Thyroid gland (tissue), 4 donors: ENCODE data around the gene TAF3.

Experiments
- POLR2A ChIP-seq, 2 donors: fragments of 450-650 bp; IDR thresholded peaks; one replicate each; pipeline ENCODE4 v1.6.1; 2017; ENCODE audit warnings: antibody characterized with exemption in 2 of 2, mild to moderate bottlenecking in 2 of 2, moderate library complexity in 1 of 2
- TF ChIP-seq, protein P1 (sequence below), 6 experiments: fragments of 200-600 bp in 3 of 6; fragments of 450-650 bp in 3 of 6; sonication (generic) in 3 of 6; IDR thresholded peaks; one replicate each; pipeline ENCODE4 v1.5.1; 2016 to 2019; ENCODE audit warnings: antibody characterized with exemption in 6 of 6, mild to moderate bottlenecking in 2 of 6, inconsistent platforms in 1 of 6, moderate library complexity in 1 of 6

DNA sequence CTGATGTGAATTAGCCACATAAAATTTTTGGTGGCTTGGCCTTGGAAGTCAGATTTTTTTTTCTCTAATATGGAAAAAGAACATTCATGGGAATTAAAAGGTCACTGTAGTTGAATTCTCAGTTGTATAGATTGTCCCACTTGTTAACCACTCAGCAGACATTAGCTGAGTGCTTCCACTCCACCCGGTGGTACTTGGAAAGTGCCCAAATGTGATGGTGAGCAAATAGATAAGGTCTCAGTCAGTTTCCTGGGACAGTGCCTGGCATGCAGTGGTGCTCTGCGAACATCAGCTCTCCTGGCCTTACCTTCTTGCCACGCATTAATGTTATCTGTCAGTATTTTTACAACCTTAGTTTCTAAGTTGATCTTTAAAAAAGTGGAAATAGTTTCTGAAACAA is 28.9 kb upstream of the TAF3 start:
- TF ChIP-seq, protein P1, sequence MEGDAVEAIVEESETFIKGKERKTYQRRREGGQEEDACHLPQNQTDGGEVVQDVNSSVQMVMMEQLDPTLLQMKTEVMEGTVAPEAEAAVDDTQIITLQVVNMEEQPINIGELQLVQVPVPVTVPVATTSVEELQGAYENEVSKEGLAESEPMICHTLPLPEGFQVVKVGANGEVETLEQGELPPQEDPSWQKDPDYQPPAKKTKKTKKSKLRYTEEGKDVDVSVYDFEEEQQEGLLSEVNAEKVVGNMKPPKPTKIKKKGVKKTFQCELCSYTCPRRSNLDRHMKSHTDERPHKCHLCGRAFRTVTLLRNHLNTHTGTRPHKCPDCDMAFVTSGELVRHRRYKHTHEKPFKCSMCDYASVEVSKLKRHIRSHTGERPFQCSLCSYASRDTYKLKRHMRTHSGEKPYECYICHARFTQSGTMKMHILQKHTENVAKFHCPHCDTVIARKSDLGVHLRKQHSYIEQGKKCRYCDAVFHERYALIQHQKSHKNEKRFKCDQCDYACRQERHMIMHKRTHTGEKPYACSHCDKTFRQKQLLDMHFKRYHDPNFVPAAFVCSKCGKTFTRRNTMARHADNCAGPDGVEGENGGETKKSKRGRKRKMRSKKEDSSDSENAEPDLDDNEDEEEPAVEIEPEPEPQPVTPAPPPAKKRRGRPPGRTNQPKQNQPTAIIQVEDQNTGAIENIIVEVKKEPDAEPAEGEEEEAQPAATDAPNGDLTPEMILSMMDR (IDR thresholded peaks at IDR 0.05), result no peak
- TF ChIP-seq POLR2A (IDR thresholded peaks at IDR 0.05), result no peak
